Measurements from ENCODE around the gene TRIM31.

TRIM31 gene, protein sequence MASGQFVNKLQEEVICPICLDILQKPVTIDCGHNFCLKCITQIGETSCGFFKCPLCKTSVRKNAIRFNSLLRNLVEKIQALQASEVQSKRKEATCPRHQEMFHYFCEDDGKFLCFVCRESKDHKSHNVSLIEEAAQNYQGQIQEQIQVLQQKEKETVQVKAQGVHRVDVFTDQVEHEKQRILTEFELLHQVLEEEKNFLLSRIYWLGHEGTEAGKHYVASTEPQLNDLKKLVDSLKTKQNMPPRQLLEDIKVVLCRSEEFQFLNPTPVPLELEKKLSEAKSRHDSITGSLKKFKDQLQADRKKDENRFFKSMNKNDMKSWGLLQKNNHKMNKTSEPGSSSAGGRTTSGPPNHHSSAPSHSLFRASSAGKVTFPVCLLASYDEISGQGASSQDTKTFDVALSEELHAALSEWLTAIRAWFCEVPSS

DNA sequence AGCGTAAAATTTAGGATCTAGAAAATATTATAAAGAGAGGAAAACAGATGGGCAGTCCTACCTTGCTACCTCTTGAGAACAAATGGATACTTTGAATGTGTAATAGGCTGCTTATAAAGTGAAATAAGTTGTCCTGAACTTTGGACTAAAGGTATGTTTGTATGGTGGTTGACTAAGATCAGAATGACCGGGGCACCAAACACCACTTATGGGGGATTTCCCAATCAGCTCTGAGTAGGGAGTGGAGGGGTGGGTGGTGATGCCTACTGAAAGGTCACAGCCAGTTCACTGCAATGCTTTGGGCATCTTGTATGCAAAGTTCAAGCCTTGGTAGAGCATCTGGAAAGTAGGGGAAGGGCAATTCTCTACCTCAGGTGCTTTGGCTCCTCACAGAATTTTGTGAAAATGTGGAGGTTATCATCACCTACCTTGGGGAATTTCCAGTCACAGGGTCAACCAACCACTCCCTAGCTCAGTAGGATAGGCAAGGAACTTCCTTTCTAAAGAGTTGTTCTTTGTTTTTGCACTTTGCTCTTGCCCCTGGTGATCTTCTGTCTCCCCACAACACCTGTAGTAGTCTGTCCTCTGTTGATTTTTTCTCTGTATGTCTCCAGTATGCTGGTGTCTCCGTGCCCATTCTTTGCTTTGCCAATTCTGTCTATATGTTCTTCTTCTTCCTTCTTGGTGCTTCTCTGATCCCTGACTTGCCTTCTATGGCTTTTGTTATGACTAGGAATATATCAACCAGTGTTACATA, at the start of gene TRIM31:
TRIM31 (minus strand) TSS at position 88 of the 757 bp plus-strand sequence. CDS start 285 bp downstream, outside the sequence.
- TF ChIP-seq, protein P1, sequence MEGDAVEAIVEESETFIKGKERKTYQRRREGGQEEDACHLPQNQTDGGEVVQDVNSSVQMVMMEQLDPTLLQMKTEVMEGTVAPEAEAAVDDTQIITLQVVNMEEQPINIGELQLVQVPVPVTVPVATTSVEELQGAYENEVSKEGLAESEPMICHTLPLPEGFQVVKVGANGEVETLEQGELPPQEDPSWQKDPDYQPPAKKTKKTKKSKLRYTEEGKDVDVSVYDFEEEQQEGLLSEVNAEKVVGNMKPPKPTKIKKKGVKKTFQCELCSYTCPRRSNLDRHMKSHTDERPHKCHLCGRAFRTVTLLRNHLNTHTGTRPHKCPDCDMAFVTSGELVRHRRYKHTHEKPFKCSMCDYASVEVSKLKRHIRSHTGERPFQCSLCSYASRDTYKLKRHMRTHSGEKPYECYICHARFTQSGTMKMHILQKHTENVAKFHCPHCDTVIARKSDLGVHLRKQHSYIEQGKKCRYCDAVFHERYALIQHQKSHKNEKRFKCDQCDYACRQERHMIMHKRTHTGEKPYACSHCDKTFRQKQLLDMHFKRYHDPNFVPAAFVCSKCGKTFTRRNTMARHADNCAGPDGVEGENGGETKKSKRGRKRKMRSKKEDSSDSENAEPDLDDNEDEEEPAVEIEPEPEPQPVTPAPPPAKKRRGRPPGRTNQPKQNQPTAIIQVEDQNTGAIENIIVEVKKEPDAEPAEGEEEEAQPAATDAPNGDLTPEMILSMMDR (IDR thresholded peaks at IDR 0.05): no peak

DNA sequence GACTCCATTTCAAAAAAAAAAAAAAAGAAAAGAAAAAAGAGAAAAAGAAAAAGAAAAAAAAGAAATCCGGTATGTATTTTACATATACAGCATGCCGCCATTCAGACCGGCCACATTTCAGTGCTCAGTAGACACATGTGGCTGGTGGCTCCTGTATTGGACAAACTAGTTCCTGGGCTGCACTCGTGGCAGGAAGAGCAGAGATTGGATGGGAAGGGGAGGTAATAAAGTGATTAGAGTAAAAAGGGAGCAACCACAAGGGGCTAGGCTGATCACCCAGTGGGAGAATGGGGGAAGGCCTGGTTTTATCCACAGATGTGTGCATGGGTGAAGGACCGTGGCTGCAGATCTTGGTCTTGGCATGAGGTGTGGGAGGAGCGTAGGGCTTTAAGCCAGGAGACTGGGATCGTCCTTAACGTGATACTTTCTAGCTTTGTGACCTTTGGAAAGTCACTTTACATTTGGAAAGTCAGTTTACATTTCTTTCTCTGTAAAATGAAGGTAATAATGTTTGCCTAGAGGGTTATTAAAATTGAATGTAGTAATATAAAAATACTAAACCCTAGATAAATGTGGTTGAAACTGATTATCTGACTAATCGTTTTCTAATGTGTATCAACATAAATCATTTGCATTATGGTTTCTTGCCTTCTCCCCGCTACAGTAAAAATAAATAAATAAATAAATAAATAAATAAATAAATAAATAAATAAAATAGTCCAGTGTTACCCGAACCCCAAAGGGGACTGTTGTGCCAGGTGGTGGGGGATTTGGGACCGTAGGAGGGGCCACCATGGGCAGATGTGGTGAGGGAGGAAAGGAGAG, 49.6 kb upstream of the TRIM31 start:
- TF ChIP-seq, protein P1 (IDR thresholded peaks at IDR 0.05): no peak

DNA sequence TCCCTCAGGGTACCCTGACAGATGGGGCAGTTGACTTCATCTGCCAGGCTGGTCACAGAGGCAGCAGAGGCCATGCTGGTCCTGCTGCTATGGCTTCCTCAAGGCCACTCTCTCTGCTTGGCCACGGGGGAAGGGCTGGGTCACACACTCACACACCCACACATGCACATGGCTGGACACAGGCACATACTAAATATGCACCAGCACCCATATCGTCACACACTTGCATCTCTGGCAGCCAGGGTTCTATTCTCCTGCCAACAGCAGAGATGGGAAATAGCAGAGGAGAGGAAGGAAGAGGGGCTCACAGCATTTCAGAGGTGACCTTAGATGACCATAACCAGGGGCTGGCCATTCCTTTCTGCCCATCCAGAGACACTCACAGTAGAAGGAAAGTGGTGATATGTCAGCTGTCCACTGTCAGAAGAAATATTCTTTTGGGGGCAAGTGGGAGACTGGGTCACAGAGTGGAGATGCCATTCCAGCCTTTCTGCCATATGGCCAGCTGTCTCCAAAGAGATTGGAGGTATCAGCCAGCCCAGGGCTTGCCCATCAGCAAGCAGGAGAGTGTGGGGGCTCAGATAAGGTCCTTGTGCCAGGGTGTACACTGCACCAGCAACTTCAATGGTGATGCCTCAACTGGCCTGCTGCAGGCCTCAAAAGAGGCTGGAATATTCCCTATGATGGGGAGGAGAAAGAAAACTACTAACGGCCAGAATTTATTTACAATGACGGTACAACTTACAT, 48.1 kb upstream of the TRIM31 start, which contains the start of gene TRIM10:
TRIM10 (minus strand) TSS at position 427 of the 747 bp plus-strand sequence; CDS start at position 74, 353 bp downstream.
- TF ChIP-seq, protein P1 (IDR thresholded peaks at IDR 0.05): no peak

DNA sequence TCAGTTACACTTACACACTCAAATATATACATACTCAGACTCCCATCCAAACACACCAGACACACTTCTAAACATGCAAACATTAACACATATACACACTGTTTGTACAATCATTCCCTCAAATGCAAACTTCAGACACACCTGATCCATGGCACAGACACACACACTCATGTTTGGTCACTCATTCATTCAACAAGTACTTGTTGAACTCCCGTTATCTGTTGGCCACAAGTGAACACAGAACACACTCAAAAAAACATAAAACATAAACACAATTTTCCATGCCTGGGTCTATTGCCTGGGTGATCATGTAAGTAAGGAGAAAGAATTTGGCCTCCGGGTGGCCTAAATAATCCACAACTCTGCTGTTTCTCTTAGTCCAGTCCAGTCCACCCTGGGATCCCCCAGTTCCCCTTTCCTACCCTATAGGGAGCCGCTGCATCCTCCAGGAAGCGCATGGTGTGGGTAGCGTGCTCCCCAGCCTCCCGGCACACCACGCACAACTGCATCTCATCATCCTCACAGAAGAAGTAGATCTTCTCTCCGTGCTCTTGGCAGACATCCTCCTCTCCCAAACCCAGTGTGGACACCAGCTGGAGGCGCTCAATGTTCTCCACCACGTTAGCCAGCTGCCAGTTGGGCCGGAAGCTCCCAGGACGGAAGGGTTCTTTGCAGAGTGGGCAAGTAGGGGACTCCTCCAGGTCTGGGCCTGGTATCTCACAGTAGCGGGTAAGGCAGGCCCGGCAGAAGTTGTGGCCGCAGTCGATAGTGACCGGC, 47.3 kb upstream of the TRIM31 start:
- TF ChIP-seq, protein P1 (IDR thresholded peaks at IDR 0.05): no peak

DNA sequence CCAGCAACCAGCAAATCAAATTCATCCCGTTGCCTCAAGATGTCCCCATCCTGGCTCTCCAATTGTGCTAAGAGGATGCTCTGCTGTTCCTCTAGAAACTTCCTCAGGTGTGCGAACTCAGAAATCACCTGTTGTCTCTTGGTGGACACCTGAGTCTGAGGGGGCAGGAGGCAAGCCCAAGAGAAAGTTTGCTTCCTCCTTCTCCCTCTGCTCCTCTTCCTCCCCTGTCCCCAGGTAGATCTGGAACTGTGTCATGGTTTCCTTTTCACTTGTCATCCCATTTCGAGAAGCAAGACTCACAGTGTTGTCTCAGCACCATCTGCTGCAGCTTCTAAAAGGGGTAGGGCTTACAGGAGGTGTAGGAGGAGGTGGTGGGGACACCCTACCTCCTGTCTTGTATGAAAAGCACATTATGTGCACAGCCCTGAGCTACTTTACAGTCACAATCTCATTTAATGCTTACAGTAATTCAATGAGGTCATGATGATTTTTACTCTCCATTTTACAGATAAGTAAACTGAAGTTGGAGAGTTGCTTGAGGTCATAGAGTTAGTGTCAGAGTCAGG, 45.7 kb upstream of the TRIM31 start:
- TF ChIP-seq, protein P1 (IDR thresholded peaks at IDR 0.05): no peak

DNA sequence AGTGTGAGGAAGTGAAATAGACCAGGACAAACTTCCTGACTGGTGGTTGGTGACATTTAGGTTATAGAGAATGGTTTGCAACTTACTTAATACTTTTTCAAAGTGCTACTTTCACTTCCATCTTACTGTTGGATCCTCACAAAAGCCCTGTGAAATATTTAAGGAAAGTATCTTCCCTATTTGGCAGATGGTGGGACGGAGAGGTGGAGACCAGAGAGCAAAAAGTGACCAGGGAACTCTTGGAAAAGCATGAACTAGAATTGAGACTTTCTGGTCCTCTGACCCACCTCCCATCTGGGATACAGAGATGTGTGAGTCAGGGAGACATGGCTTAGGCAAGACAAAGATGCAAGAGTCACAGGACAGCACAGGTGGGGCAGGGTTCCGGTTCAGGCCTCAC, 45.1 kb upstream of the TRIM31 start:
- TF ChIP-seq, protein P1 (IDR thresholded peaks at IDR 0.05): no peak
